Brain microvascular endothelial cell (primary cell): ENCODE data around the gene MMRN2.

Experiments
- DNase-seq: peaks from one replicate; pipeline ENCODE4 v3.0.0-alpha.2; 2020
- H3K27ac ChIP-seq: fragments of 250-450 bp; sonication (Bioruptor Pico); 2 replicates; pipeline ENCODE4 v1.5.1; 2020; ENCODE audit warnings: mild to moderate bottlenecking, moderate library complexity
- H3K27me3 ChIP-seq: fragments of 250-450 bp; sonication (Bioruptor Pico); replicated peaks from 2 replicates; pipeline ENCODE4 v1.5.1; 2020; ENCODE audit warnings: mild to moderate bottlenecking
- H3K36me3 ChIP-seq: fragments of 250-450 bp; sonication (Bioruptor Pico); replicated peaks from 2 replicates; pipeline ENCODE4 v1.5.1; 2020; ENCODE audit warnings: mild to moderate bottlenecking
- H3K4me3 ChIP-seq: 2 replicates; pipeline ENCODE4 v1.5.1; 2011; ENCODE audit warnings: low read depth, mild to moderate bottlenecking, control low read depth, low read length, moderate library complexity
- in situ Hi-C: cut with HindIII; loops from 2 replicates; pipeline ENCODE4 v1.10.0; 2017; ENCODE audit warnings: low sequenced_read_pairs, low pct_ligation_motif_present
- TF ChIP-seq, protein P1 (sequence below): IDR thresholded peaks from 2 replicates; pipeline ENCODE4 v1.5.1; 2011; ENCODE audit warnings: low read depth, mild to moderate bottlenecking, moderate library complexity, low read length, control low read depth, inconsistent platforms; ENCODE audit errors: missing control alignments

Gene MMRN2

DNA sequence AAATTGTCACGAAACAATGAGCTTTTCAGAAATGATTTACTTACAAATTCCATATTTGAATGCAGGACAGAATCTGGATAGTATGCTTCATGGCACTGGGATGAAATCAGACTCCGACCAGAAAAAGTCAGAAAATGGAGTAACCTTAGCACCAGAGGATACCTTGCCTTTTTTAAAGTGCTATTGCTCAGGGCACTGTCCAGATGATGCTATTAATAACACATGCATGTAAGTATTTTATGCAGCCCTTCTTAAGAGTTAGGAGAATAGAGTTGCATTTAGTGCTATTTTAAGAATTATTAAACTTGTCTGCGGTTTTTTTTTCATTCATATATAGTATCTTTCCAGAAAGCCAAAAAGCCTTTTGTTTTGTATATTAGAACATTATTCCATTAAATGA lies 67.4 kb downstream of the MMRN2 start:
- no peaks in the 10 kb centered on the region for H3K27me3 ChIP-seq
- TF ChIP-seq, protein P1, sequence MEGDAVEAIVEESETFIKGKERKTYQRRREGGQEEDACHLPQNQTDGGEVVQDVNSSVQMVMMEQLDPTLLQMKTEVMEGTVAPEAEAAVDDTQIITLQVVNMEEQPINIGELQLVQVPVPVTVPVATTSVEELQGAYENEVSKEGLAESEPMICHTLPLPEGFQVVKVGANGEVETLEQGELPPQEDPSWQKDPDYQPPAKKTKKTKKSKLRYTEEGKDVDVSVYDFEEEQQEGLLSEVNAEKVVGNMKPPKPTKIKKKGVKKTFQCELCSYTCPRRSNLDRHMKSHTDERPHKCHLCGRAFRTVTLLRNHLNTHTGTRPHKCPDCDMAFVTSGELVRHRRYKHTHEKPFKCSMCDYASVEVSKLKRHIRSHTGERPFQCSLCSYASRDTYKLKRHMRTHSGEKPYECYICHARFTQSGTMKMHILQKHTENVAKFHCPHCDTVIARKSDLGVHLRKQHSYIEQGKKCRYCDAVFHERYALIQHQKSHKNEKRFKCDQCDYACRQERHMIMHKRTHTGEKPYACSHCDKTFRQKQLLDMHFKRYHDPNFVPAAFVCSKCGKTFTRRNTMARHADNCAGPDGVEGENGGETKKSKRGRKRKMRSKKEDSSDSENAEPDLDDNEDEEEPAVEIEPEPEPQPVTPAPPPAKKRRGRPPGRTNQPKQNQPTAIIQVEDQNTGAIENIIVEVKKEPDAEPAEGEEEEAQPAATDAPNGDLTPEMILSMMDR, result no peak
- no peak overlapping the region for H3K4me3 ChIP-seq
- H3K36me3 ChIP-seq, result no peaks in the 10 kb centered on the region
- DNase-seq, result no peak
- in situ Hi-C loops, result no loop called here
- no peak overlapping the region for H3K27ac ChIP-seq

DNA sequence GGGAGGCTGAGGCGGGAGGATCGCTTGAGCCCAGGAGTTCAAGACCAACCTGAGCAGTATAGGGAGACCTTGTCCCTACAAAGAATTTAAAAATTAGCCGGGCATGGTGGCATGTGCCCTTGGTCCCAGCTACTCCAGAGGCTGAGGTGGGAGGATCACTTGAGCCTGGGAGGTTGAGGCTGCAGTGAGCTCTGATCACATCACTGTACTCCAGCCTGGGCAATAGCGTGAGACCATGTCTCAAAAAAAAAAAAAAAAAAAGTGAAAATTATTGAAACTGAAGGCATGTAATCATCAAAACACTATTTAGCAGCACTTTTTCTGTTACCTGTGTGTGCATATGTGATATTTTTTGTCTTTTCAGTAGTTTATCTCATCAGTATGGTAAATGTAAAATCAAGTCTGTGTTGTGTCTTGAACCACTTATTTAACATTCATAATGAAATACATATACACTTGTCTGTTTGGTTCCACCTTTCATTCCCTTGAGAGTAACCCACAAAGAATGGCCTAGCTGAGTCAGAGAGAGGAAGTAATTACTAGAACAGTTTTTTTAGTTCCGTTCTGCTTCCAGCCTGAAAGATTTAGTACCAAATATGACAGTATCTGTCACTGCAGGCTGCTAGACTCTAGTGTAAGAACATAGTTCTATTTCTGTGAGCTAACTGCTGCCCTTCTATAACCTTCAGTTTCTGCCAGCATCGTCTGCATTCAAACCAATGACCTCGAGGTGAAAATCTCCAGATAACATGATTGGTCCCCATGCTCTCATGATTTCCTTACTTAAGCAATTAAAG lies 68.6 kb downstream of the MMRN2 start:
- Histone ChIP-seq H3K27me3 (no peaks in the 10 kb centered on the region), H3K4me3 (no peak overlapping the region), H3K36me3 (no peaks in the 10 kb centered on the region), H3K27ac (no peak overlapping the region)
- DNase-seq, result peak; percentile 25
- TF ChIP-seq, protein P1, result no peak
- in situ Hi-C loops, result no loop called here
